ENCODE measurements around the gene UGGT2.
"Not testable (repeated sequence)": the region's sequence is repeated elsewhere in the genome, so short reads cannot be mapped to it uniquely, and the experiment has no call there.

UGGT2 gene

DNA sequence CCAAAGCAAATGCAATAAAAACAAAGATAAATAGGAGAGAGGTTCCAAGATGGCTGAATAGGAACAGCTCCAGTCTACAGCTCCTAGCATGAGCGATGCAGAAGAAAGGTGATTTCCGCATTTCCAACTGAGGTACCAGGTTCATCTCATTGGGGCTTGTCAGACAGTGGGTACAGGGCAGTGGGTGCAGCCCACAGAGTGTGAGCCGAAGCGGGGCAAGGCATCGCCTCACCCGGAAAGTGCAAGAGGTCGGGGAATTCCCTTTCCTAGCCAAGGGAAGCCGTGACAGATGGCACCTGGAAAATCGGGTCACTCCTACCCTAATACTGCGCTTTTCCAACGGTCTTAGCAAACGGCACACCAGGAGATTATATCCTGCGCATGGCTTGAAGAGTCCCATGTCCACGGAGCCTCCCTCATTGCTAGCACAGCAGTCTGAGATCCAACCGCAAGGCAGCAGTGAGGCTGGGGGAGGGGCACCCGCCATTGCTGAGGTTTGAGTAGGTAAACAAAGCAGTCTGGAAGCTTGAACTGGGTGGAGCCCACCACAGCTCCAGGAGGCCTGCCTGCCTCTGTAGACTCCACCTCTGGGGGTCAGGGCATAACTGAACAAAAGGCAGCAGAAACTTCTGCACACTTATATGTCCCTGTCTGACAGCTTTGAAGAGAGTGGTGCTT is 6.6 kb downstream of the UGGT2 start:
- not testable (repeated sequence) for DNase-seq (ENCODE audit: low read depth)

DNA sequence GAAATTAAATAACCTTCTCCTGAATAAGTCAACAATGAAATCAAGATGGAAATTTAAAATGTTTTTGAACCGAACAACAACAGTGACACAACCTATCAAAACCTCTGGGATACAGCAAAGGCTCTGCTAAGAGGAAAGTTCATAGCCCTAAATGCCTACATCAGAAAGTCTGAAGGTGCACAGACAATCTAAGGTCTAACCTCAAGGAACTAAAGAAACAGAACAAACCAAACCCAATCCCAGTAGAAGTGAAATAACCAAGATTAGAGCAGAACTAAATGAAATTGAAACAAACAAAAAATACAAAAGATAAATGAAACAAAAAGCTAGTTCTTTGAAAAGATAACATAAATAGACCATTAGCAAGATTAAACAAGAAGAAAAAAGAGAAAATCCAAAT is 9.0 kb downstream of the UGGT2 start:
- DNase-seq (ENCODE audit: low read depth): no peak

DNA sequence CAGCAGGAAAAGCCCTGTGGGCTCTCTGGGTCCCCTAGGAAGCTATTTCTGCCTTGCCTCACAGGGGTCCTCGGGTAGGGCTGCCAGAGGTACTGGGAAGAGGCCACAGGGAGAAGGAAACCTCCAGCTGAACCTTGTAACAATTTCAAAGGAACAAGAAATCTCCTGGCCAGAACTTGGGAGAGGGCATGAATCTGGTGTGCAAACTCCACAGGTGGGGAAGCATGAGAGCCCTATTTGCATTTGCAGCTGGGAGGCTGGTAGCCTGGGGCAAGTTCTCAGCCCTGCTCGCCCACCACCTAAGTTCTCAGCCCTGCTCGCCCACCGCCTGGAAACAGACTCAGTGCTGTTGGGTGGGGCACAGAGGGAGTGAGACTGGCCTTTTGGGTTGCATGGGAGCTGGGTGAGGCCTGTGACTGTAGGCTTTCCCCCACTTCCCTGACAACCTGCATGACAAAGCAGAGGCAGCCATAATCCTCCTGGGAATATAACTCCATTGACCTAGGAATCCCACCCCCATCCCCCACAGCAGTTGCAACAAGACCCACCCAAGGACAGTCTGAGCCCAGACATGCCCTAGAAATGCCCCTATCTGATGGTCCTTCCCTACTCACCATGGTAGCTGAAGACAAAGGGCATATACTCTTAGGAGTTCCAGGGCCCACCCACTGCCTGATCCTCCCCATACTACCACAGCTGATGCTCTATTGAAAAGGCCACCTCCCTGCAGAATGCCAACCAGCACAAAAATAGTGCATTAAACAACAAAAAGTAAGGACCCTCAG is 11.7 kb downstream of the UGGT2 start:
- no peak for DNase-seq (ENCODE audit: low read depth)

DNA sequence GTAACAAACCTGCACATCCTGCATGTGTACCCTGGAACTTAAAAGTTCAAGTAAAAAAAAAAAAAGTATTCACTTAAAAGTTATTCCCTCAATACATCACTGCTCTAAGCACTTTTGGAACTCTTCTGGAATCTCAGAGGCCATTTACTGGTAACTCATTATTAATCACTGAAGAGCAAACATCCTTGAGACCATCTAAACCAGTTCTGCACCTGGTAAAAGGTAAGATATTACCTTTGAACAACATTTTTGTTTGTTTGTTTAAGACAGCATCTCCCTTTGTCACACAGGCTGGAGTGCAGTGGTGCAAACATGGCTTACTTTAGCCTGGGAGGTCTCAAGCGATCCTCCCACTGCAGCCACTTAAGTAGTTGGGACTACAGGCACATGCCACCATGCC is 16.7 kb downstream of the UGGT2 start:
- DNase-seq (ENCODE audit: low read depth): no peak

DNA sequence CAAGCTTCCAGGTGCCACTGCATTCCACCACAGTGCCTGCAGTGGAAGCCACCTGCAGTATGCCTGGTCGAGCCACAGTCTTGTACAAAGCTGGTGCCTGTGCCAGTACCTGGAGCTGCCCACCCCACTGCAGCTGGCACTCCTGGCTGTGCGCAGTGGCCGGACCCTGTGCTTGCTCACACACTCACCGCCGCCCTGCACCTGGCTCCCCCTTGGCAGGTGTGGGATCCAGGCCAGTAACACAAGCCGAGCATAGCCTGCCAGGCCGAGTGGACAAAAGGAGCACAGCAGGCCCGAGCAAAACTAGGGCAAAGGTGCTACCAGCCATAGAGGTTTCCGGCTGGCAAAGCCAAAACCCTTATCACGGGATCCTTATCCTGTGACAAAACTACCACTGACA is 18.5 kb downstream of the UGGT2 start:
- DNase-seq (ENCODE audit: low read depth): no peak

DNA sequence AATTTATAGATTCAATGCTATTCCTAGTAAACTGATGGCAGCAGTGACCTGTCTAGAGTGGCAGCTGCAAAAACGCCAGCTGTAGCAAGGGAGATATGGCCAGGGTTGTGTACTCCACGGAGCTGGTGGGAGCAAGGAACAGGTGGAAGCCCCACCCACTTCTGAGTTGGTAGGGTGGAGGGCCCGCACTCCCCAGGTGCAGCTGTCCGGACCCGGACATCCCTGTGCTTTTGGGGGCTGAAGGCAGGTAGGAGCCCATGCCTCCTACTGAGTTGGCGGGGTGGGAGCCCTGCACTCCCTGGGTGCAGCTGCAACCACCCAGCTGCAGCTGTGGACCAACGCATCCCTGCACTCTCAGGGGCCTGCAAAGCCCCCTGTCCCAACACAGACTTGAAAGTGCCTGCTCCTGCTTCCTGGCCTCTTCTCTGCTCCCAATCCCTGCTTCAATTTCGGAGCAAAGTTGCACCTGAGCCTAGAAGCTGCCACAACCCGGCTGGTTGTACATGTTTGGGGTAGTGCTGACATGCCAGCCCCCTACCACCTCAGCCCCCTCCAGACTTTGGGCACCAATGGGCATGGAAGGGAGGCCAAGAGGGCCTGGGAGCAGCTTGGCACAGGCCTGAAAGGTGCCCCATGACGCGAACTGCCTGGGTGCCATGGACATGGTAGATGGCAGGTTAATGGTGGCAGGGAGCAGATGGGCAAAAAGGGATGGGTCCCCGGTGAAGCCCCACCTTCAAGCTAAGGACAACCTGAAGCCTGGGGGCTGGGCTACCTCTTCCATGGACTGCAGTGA is 19.8 kb downstream of the UGGT2 start:
- no peak for DNase-seq (ENCODE audit: low read depth)

DNA sequence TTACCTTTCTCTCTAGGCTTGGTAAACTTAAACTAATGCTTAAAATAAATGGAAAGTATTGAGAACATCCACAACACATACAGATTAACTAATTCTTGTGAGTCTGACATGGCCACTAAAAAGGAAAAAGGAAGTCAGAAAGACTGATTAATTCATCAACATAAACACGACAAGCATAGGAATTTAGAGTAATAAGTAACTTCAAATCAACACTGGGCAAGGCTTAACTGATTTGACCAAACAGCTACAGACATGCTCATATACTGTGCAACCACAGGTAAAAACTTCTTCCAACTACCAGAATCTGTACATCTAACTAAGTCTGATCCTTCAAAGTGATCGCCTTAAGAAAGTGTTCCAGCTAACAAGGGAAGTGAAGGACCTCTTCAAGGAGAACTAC is 20.5 kb downstream of the UGGT2 start:
- DNase-seq (ENCODE audit: low read depth): no peak

DNA sequence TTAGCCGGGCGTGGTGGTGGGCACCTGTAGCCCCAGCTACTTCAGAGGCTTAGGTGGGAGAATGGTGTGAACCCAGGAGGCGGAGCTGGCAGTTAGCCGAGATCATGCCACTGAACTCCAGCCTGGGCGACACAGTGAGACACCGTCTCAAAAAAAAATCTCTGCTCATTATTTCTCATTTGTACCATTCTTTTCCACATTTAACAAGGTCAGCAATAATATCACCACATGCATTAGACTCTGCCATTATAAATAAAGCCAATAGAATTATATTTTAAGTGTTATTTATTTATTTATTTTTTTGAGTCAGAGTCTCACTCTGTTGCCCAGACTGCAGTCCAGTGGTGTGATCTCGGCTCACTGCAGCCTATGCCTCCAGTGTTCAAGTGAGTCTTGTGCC is 24.2 kb downstream of the UGGT2 start:
- no peak for DNase-seq (ENCODE audit: low read depth)

DNA sequence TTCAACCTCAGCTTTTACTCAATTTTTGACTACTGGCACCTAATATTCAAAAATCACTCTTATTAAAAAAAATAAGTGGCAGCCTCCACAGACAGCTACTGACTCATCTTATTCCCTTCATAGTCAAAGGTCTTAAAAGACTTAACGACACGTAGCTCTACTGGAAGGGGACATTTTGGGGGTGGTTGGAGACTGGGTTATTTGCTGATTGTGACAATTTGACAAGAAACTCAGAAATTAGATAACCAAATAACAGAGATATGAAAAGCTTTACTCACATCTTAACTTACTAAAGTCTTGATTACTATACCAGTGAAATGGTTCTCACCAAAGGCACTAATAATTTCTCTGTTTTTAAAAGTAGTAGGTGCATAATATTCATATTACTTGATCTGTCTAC is 25.7 kb downstream of the UGGT2 start:
- DNase-seq (ENCODE audit: low read depth): no peak

DNA sequence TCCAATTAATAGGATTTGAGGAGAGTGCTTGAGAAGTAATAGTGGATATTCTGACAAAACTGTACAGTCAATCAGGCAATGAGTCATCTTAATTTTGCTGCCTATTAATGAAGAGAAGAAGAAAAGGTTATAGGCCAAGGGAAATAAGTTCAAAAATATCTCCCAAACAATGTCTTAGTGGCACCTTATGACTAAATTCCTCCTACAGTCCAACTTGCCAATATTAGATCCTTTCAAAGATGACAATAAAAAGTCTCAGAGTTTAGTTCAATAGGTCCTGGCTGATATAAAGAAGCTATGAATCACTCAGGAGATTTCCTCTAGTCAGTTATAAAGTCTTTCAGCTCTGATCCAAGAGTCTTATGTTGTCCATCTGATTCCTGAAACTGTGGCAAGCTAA is 27.9 kb downstream of the UGGT2 start:
- DNase-seq (ENCODE audit: low read depth): no peak

DNA sequence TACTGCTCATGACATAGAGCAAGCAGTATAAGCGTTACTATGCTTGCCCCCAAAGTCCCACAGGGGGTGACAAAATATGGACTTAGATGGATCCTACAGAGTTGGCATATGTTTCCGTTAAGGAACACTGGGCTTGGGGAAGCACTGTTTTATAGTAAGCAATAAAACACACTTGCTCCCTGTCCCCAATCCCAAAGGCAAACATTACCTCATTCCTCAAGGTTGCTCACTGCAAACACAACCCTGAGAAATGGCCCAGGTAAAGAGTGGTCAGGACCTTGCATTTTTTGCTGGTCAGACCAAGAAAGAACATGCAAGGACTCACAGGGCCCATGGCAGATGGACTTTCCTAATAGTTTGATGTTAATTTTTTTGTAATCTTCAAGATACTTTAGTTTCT is 32.3 kb downstream of the UGGT2 start:
- no peak for DNase-seq (ENCODE audit: low read depth)

DNA sequence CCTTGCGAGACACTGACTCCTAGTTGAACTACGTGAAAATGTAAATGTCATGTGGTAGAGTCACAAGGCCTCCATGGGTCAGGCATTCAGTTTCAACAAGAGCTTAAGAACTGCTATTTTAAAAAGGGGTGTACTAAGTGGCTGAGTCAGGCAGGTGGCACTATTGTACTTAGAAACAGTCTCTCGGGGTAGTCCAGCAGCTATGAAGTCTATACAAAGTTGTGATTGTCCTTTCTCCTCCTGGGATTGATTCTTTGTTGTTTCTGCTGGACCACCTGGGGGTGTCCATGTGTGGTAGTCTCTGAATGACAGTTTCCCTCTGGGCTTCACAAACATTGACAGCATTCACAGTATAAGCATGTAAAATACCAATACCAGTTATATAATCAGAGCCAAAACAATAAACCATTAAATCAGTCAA is 33.0 kb downstream of the UGGT2 start:
- DNase-seq (ENCODE audit: low read depth): no peak

DNA sequence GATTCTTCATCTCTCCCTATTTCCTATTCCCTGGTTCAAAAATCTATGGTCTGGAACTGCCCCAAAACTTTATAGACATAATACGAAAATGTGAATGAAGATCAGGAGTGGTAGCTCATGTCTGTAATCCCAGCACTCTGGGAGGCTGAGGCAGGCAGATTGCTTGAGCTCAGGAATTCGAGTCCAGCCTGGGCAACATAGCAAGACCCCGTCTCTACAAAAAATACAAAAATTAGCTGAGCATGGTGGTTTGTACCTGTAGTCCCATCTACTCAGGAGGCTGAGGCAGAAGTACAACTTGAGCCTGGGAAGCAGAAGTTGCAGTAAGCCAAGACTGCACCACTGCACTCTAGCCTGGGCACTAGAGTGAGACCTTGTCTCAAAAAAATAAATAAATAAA is 35.1 kb downstream of the UGGT2 start:
- DNase-seq (ENCODE audit: low read depth): no peak

DNA sequence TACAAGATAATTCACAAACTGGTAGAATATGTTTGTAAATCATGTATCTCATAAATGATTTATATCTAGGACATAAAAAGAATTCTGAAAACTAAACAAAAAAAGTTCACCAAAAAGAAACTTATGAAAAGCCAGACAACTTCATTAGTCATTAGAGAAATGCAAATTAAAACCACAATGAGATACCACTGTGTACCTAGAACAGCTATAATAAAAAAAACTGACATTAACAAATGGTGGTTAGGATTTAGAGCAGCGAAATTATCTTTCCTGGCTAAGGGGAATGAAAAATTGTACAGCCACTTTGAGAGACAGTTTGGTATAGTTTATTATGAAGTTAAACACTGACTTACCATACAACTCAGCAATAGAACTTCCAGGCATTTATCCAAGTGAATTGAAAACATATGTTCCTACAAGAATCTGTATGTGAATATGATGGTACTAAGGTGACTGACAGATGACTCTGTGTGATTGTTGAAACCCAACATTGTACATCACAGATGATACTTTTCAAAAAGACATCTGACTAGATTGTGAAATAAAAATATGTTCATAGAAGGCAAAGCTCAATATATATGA is 41.8 kb downstream of the UGGT2 start:
- no peak for DNase-seq (ENCODE audit: low read depth)

DNA sequence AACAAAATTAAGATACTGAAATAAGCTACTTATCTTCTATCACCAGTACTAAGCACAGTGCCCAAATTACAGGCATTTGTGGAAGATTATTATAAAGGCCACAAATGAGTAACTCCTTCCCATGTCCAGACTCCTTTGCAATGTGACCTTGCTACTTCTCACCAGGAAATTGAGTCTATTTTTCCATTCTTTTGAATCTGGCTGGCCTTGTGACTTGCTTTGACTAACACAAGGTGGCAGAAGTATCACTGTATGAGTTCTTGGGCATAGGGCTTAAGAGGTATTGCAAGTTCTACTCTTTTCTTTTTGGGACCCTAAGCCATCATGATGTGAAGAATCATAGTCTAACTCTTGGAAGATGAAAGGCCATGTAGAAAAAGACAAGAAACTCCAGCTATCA is 49.9 kb downstream of the UGGT2 start:
- no peak for DNase-seq (ENCODE audit: low read depth)

DNA sequence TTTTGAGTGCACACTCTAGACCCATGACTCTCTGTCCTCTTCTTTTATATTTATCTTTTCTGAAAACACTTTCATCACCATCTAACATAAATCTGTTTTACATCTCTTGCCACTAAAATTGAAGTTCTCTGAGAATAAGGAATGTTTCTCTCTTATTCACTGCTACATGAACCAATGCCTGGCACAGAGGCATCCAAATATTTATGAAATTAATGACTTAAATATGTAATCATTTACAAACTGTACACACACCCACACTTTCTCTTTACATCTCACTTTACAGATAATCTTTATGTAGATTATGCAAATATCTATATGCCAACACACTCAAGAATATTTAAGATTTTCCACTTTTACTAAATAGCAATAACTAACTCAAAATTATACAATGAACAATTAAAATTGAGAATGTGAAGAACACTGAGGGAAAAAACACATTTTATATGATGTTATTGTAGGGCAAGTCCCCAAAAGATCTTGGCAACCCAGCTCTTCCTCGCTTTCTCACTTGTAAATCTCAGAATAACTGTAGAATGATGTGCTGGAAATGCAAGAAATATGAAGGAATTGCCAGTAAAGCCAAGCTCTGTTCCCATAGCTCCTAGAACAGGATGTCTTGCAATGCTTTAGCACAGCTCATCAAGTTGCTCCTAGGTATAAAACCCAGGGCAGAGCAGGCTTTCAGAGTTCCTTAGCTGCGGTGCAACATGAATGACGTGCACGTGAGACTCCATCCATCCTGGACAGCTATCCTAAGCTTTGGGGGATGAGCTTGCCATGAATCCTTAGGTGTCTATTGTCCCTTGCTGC is 50.7 kb downstream of the UGGT2 start:
- DNase-seq (ENCODE audit: low read depth): no peak

DNA sequence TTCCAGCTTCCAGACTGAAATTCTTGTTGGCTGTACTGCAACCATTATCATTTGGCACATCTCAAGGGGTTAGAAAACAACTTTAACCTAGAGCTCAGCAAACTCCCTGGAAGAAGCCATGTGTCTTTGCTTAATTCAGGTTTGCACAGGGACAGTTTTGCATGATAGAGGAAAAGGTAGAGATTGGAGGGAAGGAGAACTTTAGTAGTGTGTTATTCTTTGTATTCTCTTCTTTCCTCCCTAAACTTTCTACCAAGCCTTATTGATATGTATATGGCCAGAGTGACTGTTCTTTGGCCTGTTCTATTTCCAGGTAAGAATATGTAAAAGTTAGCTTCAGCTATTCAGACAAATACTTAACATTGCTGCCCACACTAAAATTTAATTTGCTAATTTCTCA is 53.1 kb downstream of the UGGT2 start:
- no peak for DNase-seq (ENCODE audit: low read depth)

DNA sequence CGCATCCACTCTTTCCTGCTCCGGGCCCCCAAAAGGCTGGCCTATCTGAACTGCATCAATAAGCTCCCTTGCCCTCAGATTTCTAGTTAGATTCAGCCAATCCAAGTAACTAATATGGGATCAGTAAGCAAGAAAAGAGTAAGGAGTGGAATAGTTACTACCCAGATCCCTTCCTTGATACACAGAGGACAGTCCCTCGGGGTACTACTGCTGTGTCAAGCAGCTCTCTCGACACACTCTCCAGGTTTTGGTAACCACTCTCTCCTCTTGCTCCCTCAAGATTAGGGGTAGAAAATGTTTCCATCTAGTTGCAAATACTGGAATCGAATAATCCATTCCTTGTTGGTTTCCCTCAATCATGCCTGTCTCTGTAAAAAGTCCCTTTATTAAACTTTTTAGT is 65.4 kb downstream of the UGGT2 start:
- DNase-seq (ENCODE audit: low read depth): no peak

DNA sequence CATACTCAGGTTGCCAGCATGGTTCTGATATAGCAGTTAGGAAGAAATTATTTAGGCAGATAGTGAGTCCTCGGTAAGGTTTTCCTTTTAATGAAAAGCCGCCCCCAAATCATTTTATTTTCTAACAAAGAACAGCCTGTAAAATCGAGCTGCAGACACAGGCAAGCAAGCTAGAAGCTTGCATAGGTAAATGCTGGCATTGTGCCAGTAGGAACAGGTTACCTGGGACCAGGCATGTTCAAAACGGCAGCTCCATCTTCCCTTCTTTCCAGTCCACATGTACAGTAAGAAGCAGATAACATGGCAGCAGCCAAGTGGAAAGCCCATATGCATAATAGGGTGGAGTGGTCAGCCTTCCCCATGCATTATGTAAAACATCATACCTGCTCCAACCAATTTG is 71.1 kb downstream of the UGGT2 start:
- no peak for DNase-seq (ENCODE audit: low read depth)

DNA sequence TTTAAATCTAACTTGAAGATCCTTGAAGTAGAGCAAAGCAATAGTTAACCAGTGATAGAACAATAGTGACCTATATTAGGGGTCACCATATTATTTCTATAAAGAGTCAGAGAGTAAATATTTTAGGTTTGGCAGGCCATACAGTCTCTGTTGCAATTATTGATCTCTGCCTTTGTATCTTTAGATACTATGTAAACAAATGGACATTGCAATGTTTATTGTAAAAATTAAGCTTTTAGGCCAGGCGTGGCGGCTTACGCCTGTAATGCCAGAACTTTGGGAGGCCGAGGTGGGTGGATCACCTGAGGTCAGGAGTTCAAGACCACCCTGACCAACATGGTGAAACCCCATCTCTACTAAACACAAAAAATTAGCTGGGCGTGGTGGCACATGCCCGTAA is 80.5 kb downstream of the UGGT2 start:
- DNase-seq (ENCODE audit: low read depth): not testable (repeated sequence)

DNA sequence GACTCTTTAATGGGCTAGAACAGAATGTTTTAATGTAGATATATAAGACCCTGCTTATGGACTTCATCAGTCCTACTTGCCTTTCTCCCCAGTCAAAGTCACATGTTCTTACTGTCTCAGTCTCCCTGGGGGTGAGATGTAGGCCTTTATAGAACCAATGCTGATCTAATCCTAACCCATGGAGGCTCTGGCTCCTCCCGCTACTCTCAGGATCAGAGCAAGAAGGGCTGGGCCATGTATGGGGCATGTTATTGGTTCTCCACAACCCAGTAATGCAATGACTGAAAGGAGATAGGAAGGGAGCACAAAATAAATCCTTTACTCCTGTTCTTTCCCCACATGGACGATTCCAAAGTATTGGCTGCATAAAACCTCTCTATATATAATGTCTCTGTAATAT is 82.3 kb downstream of the UGGT2 start:
- no peak for DNase-seq (ENCODE audit: low read depth)

DNA sequence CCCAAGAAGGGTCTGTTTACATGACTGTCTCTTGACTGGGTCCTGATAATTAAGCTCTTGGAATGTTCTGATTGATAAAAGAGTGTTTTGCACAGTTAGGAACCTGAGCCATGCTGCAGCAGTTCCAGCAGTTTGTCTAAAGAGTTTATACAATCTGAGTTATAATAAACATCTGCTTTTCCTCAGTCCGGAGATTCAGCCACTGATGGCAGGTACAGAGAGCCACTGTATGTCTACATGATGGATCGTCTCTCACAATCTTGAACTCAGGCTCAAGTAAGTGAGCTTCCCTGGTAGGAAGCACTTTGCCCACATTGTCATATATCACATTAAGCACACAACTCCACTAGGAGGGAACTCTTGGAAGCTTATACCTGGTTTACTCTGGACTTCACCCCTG is 84.3 kb downstream of the UGGT2 start:
- DNase-seq (ENCODE audit: low read depth): no peak
